Tongue (tissue), 2 donors: ENCODE results near the gene ACY1. TPM values are rescaled to one million over a fixed set of nuclear protein-coding genes. Genes with fewer than 3 reads are reported as not detected.

ENCODE experiments used
- DNase-seq: peaks from one replicate; pipeline ENCODE4 v3.0.0-alpha.2; 2015
- total RNA-seq: library from RNA; depleted of rRNA; stranded (reverse); fragments of >200 nt; gene quantifications from one replicate; pipeline ENCODE4 v1.2.3, GENCODE V29; 2014

The ACY1 gene
- 16.8 TPM for total RNA-seq

DNA sequence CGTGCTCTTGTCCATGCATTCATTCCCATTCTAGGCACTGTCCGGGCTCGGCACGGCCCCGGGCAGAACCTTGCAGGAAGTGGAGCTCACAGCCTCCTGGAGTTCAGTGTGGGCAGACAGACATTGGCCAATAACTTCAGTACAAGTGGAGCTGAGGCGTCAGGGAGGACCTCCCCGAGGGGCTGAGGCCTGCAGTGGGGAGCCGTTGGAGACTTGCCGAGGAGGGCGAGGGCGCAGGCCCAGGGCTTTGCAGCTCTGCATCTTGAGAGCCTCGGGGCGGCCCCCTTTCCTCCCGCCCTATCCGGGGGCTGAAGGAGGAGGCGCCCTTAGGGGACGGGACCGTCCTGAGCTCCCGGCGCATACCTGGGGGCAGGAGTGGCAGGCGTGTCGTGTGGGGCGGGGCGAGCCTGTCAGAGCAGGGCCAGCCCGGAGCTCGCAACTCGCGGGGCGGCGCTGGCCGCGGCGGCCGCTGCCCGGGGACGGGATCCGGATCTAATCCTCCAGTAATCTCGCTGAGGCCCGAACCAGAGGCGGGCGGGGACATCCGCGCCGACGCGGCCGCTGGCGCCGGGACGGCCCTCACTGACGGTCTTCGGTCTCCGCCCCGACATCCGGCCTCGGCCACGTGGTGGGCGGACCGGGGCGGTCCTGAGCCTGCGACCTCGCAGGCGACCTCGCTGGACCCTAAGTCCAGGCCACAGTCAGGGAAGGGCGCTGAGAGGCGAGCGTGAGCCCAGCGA lies at the start of gene ACY1:
Gene ACY1, plus strand, starts transcription at position 698 of the 740 bp plus-strand sequence. CDS start 530 bp downstream, outside the sequence.
- DNase-seq = peak; percentile 86

DNA sequence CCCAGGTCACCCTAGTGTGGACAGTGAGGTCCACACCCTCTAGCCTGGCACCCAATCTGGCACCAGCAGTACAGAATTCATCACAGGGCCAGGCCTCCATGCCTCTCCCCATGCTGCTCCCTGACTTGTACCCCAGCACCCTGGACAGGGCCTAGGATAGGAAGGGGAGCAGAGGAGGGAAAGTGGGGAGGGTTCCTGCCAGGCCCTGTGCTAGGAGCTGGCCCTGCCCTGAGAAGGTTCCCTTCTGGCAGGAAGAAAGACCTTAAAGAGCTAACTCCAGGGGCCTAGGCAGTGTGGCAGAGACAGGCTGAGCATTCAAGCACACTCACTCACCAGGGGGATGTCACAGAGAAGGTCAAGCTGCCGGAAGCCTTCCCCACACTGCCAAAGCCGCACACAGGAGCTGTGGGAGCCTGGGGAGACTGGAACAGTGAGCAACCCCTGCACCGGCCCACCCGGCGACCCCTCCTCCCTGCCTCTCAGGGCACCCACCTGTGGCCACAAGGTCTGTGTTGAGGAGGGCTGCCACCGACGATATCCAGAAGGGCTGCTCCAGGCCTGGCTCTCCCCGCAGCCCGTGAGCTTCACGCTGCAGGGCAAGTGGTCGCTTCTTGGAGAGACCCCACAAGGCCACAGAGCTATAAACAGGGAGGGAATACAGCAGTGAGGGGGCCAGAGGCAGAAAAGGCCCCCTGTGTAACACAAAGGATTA lies 49.0 kb upstream of the ACY1 start:
- DNase-seq = no peak

DNA sequence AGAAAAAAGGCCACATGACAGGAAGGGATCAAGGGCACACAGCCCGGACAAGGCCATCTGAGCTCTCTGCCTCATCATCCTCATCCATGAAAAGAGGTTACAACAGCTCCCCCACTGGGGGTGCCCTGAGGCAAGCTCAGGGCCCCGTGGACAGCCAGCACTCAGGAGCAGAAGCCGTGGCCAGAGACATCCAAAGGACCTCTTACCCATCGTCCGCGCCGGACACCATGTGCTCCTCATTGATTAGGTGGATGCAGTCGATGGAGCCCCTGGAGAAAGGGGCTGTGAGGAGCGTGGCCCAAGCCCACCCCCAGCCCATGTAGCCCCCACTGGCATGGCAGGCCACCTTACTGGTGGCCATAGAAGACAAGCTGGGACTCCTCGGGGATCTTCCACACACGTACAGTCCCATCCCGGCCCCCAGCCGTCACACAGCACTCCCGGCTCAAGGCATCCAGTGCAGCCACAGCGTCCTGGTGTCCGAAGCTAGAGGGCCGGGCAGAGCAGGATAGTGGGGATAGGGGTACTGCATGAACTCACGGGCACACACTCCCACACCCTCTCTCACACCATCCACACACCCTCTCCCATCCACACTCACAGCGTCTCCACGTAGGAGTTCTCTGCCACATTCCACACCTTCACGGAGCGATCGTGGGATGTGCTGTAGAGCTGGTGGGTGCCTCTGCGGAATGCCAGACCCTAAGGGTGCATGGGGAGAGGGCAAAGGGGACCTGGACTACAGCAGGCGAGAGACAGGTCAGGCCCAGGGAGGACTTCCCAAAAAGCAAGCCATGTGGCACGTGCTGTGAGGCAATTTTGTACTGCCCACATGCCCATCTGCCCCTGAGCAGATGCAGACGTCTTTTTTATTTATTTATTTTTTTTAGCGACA lies 48.1 kb upstream of the ACY1 start:
- DNase-seq = no peak

DNA sequence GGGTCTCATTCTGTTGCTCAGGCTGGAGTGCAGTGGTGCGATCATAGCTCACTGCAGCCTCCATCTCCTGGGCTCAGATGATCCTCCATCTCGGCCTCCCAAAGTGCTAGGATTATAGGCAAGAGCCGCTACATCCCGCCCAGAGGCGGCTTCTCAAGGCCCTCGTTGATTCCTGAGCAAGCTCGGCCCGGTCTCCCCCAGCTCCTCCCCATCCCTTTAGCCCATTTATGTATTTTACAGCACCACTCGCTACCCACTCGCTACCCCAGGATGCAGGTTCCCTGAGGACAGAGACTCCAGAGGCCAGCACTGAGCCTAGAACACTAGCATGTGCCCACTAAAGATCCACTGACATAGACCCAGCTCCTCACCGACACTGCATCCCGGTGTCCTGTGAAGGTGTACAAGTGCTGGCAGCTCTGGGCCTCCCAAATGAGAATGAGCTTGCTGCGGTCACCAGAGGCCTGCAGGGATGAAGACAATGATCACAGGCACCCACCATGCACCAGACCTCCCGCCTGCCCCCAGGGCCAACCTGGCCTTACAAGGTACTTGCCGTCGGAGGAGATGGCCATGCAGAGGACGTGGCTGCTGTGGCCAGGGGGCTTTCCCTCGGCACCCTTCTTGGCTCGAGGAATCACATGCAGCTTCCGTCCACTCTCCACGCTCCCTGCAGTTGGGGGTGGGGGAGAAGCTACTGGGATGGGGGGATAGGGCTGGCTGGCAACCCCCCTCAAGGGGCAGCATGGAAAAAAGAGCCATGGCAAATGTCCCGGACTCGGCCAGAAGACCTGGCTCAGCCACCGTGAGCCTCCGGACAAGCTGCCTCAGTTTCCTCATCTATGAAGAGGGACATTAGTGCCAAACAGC lies 47.2 kb upstream of the ACY1 start:
- no peak for DNase-seq

DNA sequence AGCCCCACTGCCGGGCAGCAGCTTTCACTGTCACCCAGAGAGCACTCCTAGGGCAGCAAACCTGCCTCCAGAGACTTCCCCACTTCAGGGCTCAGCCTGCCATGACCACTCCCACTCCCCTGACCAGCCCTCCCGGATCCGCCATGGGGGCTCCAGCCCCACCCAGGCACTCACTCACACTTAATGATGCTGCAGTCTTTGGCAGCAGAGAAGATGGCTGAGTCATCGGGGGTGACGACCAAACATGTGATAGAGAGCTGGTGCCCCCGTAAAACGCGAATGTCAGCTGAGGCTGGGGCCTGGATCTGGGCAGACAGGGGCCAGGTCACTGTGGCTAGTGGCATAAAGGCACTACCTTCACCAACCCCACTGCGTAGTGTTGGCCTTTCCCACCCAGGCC lies 46.3 kb upstream of the ACY1 start:
- DNase-seq = no peak

DNA sequence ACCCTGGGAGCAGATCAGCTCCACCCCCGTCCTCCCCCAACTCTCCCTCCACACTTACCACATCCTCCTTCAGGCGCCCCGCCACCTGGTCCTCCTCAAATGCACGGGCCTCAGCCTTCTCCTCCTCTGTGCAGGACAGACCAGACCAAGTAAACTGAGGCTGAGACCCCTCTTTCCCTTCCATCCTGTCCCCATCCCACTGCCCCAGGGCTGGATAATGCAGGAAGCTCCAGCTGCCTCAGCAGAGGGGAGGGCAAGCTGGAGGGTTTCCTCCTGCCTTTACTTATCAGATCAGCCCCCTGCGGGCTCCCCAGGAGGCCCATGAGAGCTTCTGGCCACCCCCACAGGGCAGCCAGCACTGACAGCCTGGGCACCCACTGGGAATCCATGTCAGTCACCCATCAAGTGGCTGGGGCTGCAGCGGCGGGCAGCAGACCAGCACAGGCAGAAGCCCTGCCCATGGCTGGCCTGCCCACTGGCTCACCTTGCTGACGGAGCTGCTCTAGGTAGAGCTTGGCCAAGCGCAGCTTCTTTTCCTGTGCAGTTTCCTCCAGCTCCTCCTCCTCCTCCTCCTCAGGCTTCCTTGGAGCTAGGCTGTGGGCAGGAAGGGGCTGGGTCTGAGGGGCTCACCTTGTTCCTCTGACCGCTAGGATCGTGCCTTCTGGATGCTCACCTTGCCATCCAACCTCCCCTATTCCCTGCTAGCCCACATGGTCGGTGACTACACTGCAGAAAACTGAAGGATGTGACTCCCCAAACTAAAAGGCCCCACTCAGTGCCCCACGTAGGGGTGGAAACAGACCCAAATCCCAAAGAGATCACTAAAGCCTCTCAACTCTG lies 45.5 kb upstream of the ACY1 start:
- DNase-seq = no peak

DNA sequence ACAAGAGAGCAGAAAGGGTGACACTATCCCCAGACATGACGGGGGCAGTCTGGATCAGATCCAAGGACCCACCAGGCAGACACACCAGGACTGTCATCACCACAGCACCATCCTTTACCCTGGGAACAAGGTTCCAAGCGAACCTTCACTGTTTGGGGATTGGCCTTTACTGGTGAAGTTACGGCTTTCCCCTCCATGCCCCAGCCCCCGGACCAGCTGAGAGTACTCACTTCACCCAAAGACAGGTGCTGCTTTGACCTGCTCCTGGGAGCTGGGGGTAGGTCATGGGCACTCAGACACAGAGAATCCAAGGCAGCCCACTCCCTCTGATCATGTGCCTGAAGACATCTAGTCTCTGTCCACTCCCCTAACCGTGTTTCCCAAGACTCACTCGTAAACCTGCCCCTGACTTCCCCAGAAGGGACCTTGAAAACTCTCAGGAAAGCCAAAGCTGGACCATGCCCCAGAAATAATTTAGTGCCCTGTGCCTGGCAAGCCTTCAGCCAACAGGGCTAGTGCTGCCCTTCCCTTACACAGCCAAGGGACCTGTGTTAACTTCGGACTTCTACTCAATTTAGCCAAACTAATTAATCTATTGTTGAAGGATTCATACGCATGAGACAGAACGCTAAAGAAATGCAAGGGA lies 44.4 kb upstream of the ACY1 start:
- no peak for DNase-seq

DNA sequence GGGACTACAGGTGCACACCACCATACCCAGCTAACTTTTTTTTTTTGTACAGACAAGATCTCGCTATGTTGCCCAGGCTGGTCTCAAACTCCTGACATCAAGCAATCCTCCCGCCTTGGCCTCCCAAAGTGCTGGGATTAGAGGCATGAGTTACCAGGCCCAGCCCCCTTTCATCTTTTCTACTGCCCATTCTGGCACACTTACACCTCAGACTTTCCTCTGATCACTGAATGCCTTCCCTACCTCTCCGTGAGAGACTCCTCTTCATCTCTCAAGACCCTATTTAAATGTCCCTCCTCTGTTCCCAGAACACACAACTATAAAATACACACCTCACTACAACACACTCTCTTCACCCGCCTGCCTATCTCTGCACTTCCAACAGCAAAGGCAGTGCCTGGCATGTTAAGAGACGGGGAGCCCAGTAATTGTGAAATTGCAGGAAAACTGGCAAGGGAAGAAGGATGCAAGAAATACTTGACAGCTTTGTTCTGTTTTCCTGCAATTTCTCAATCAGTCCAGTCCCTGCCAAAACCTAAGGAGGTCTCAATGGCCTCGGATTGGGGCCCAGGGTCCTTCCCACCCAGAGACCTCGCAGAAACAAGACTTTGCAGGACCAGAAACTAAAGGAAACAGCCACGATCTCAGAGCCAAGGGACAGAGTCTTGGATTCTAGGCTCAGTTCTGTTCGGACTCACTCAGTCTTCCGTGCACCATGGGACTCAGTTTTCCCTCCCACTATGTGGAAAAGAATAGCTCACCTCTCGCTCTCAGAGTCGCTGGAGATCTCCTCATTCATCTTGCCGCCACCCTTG lies 42.5 kb upstream of the ACY1 start:
- DNase-seq = no peak

DNA sequence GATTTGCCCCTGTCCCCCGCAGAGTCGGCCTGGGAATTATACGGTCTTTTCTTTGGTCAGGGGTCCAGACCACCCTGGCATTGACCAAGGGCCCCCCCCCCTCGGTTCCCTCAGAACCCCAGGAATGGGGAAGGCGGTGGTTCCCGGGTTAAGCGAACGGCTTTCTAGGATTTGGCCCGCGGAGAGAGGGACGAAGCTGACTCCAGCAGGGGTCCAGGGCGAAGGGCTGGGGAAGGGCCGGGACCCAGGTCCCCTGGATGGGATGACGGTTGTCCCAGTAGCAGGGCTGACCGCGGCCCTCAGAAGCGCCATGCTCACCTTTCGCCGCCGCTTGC lies 41.9 kb upstream of the ACY1 start:
- no peak for DNase-seq

DNA sequence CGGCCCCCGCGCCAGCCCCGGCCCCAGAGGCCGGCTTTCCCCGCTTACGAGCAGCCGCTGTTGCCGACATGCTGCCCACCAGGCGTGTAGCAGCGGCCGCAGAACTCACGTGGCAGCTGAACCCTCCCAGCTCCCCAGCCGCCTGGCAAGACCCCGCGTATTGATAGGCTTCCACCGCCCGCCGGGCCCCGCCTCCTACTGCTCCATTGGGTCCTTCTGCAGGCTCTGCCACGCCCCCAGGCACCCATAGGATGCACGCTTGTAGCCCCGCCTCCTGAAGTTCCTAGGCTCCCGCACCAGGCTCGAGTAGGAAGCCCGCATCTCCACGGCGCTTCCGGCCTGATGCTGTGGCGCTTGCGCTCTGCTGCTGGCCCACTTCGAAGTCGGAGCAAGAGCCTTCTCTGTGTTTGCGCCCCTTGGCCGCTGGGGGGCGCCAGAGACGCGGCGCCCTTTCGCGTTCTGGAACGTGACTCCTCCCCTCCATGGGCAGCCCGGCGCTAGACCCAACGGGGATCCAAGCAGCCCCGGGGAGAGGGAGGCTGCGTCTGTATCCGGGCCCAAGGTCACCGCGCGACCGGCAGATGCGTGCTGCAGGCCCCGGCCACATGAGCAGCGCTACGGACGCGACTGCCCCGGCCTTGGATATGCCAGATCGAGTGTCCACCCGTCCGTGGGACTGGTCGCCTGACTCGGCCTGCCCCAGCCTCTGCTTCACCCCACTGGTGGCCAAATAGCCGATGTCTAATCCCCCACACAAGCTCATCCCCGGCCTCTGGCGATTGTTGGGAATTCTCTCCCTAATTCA lies 41.3 kb upstream of the ACY1 start, which contains the start of the genes PARP3 and RRP9:
Gene PARP3, plus strand, starts transcription at position 566 of the 805 bp plus-strand sequence. CDS start 993 bp downstream, outside the sequence.
Gene RRP9, minus strand, starts transcription at position 107 of the 805 bp plus-strand sequence. Its CDS starts 37 bp downstream, at position 70.
- DNase-seq = peak; percentile 100

DNA sequence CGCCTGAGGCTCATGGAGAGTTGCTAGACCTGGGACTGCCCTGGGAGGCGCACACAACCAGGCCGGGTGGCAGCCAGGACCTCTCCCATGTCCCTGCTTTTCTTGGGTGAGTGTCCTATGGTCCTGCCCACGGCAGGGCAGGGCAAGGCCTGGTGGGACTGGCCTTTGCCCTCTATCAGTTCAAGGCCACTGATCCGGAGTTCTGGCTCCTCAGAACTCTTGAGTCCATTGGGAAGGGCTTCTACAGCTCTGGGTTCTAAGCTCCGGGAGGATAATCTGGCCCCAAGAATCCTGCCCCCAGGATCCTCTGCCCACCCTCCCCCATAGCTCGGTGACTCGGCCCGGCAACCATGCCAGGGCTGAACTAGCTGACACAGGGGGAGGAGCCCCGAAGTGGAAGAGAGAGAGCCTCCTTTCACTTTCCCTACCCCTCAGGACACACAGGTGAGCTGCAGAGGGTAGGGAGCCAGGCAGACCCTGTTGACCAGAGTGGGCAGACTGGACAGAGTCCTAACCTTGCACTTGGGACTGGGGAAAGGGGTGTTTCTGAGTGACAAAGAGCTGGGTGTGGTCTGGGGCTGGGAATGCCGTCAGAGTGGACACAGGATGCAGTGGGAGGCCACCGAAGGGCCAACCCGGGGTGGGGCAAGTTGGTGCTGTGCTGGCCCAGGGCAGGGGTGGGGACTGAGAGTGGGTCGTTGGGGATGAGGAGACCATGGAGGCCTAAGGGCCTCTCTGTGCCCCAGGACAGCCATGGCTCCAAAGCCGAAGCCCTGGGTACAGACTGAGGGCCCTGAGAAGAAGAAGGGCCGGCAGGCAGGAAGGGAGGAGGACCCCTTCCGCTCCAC lies 40.5 kb upstream of the ACY1 start:
- peak; percentile 16 for DNase-seq

DNA sequence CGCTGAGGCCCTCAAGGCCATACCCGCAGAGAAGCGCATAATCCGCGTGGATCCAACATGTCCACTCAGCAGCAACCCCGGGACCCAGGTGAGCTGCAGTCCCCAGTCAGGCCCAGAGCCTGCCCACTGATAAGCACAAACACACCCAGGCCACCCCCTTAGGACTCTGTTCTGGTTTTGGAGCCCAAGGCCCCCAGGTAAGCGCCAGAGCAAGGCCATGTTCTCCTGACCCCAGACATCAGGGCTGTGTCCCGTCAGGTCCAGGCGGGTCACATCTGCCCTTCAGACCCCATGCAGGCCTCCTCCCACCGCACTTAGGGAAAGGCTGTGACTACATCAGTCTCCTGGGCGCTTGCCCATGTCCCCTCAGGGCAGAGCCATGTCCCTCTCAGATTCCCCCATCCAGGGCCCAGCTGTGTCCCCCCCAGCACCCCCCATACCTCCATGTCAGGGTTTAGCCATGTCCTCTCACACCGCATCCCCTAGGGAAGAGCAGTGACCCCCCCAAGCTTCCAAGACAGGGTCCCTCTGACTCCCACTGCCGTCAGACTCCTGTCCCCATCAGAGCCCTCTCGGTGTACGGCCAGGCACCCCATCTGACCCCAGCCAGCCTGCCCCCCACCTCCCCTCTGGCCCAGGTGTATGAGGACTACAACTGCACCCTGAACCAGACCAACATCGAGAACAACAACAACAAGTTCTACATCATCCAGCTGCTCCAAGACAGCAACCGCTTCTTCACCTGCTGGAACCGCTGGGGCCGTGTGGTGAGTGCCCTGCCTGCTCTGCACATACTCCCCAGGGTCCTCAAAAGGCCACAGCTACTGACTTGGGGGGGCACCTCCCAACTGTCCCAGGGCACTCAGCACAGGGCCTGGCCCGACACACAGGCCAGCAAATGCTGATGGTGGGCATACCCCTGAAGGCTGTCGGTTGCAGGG lies 39.6 kb upstream of the ACY1 start:
- DNase-seq = no peak

DNA sequence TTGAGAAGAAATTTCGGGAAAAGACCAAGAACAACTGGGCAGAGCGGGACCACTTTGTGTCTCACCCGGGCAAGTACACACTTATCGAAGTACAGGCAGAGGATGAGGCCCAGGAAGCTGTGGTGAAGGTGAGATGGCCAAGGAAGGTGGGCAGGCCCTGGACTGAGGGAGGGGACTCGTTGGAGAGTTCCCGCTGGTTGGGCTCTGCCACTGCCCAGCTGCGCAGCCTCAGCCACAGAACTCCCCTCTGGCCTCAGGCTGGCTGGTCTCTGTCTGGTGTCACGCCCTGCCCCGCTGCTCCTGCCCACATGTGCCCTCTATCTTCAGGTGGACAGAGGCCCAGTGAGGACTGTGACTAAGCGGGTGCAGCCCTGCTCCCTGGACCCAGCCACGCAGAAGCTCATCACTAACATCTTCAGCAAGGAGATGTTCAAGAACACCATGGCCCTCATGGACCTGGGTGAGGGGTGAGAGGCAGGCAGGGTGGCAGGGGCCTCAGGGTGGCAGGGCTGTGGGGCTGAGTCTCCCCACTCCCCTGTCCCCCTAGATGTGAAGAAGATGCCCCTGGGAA lies 38.8 kb upstream of the ACY1 start:
- no peak for DNase-seq

DNA sequence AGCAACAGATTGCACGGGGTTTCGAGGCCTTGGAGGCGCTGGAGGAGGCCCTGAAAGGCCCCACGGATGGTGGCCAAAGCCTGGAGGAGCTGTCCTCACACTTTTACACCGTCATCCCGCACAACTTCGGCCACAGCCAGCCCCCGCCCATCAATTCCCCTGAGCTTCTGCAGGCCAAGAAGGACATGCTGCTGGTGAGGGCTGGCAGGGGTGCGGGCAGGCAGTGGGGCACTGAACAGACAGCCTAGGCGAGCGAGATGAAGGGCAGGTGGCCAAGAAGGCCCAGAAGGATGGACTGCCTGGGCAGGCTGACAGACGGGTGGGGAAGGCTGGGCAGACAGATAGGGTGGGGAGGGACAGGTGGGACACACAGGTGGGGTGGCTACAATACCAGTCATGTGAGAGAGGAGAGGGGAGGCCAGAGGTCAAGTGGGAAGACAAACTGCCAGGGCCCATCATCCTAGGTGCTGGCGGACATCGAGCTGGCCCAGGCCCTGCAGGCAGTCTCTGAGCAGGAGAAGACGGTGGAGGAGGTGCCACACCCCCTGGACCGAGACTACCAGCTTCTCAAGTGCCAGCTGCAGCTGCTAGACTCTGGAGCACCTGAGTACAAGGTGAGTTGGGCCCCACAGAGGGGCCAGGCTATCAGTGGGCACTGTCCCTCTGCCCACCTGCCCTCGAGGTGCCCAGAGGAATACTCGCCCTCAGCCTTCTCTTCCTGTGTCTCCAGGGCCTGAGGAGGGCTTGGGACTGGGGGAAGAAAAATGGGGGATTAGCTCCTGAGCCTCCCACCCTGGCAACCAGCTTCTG lies 38.1 kb upstream of the ACY1 start:
- no peak for DNase-seq
